ENCODE measurements around the gene ZNF346.

ZNF346 gene

GRCh38 chr5:177123789-177124485 is 101.4 kb downstream of the ZNF346 start:
- no peak for DNase-seq

DNA sequence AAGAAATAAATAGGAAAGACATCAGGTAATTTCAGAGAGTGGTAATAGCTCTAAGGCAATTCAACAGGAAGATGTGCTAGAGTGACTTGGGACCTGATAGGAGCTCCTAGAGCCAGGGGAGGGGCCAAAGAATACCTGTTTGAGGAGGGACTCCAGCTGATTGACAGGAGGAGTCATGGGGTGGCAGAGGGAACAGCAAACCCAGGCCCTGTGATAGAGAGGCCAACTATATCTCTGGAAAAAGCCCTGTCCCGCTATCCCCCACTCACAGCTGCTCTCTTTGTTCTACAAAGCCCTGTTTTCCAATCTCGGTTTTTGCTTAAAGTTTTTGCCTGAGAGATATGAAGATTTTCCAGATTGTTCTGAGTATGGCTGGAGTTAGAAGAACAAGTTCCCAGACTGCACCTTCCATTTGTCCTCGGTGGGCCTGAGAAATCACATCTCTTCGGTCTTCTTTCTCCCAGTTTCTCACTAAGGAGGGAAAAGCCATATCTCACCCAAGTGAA is 102.0 kb downstream of the ZNF346 start:
- no peak for DNase-seq

GRCh38 chr5:177126771-177127170 is 104.3 kb downstream of the ZNF346 start:
- no peak for DNase-seq

GRCh38 chr5:177128551-177128981 is 106.1 kb downstream of the ZNF346 start:
- peak; percentile 56 for DNase-seq

DNA sequence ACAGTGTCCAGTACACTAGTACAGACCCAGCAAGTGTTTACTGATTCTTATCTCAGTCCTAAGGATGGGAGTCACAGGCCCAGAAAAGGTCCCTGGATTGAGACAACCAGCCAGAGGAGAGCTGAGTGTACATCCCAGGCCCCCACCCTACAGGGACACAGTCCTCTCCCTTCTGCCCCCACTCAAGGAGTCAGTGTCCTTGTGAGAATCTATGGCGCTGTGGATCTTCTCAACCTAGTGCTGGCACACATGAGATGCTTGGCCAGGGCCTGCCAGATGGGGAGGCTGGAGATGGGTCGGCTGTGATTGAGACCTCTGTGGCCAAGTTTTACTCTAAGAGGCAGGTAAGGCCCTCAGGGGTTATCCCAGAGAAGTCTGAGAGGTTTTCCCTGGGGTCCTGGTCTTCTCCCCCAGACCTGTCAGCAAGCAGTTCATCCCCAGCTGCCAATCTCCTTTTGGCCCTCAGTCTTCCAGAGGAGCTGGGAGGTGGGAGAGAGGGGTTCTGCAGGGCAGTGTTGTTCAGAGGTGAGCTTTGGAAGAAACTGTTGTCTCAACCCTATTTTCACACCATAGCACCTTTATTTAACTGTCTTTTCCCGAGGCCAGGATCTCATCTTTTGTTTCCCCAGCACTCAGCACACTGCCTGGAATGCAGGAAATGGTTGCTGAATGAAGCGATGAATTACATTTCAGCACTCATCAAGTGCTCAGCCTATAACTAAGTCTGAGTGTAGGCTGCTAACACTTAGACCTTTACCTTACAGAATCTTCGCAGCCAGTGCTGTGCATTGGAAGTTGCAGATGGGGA is 107.9 kb downstream of the ZNF346 start:
- no peak for DNase-seq
